ENCODE measurements around the gene ASPHD2. TPM values are rescaled to one million over a fixed set of nuclear protein-coding genes. Genes with fewer than 3 reads are reported as not detected.
A peak's percentile ranks its signal among the peaks of the same experiment; 100 is the strongest.
"Not testable (repeated sequence)": the region's sequence is repeated elsewhere in the genome, so short reads cannot be mapped to it uniquely, and the experiment has no call there.

Gene ASPHD2, protein sequence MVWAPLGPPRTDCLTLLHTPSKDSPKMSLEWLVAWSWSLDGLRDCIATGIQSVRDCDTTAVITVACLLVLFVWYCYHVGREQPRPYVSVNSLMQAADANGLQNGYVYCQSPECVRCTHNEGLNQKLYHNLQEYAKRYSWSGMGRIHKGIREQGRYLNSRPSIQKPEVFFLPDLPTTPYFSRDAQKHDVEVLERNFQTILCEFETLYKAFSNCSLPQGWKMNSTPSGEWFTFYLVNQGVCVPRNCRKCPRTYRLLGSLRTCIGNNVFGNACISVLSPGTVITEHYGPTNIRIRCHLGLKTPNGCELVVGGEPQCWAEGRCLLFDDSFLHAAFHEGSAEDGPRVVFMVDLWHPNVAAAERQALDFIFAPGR
- 2.0 and 2.4 TPM in 2 replicates for total RNA-seq (2014; rRNA removed)
- polyA plus RNA-seq (2012), result 1.4 TPM

DNA sequence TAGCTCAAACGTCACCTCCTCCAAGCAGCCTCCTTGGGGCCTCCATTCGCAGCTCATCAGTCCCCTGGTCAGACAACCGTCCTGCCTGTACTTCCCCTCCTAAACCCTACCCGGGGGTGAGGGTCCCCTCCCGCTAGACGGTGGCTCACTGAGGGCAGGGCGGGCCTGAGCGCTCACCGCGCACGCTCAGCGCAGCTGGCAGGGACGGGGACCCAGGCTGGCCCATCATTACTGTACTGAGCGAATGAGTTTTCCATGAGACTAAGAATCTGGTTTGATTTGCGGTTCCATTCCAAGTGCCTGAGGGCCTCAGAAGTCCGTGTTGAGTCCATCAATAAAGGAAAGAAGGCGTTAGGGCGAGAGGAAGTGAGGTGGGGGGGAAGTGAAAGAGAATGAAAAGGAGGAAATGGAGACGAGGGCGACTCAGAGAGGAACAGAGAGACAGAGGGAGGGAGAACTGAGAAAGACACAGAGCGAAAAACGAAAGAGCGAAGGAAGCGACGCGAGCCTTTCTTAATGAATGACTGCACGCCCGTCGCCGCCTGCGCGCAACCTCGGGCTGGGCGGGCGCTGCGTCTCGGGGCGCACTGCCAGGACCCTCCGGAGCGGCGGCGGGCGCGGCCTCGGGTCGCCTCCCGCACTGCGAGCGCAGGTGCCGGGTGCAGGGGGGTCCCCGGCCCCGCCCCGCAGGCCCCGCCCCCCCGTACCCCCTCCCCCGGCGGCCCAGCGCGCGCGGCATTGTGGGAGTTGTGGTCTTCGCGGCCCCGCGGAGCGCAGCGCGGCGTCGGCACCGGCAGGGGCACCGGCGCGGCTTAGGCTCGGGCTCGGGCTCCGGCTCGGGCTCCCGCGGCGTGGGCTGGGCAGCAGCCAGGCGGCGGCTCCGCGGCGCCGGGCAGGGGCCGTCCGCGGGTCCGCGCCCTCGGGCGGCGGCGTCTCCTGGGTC is at the start of gene ASPHD2:
ASPHD2 (plus strand) TSS at position 746 of the 943 bp plus-strand sequence. CDS start 4,356 bp downstream, outside the sequence.
- DNase-seq (ENCODE audit: low read depth), result peak; percentile 53

DNA sequence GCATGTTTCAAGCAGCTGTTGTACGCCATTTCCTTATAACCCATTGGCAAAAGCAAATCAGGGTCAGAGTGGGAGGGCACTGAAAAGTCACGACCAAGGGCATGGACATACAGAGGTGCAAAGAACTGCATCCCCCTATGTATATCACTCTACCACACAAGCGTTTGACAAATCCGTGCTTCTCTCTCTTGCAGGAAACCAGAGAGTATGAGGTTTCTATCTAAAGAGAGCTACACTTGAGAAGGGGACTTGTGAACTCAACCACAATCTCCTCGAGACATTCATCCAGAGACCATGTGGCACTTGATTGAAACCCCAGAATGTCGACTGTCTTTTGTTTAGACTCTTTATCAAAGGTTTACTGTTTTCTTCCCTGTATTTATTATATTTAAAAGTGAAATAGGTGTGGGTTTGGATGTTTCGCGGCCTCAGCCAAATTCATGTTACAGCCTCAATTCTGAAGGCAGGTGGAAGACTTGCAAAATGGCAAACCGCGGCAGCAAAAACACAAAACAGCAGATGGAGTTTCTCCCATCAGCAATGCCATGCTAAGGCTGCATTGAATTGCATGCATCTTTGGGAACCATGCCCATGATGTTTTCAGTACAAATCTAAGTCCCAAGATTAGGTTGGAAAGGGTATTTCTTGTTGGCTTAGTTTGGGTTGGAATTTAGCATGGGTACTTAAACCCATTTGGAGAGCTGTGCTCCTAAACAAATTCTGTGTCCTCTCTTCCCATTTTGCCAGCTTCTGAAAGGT is 48.8 kb upstream of the ASPHD2 start:
- DNase-seq (ENCODE audit: low read depth), result no peak

DNA sequence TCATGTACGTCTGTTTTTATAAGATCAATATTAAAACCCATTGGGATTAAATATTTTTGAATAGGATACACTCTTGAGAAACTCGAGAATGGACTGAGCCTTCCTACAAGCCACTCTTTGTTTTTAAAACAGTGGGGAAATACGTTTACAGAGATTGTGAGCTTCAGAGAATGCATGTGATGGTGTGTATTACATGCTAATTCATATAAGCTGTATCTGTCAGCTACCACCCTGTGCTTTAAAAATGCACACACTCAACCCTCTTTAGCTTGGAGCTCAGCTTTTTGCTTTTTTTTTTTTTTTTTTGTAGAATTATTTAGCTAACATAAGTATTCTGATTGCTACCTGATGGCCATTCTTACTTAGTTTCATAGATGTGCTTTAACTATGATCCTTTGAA is 46.3 kb upstream of the ASPHD2 start:
- DNase-seq (ENCODE audit: low read depth), result no peak

DNA sequence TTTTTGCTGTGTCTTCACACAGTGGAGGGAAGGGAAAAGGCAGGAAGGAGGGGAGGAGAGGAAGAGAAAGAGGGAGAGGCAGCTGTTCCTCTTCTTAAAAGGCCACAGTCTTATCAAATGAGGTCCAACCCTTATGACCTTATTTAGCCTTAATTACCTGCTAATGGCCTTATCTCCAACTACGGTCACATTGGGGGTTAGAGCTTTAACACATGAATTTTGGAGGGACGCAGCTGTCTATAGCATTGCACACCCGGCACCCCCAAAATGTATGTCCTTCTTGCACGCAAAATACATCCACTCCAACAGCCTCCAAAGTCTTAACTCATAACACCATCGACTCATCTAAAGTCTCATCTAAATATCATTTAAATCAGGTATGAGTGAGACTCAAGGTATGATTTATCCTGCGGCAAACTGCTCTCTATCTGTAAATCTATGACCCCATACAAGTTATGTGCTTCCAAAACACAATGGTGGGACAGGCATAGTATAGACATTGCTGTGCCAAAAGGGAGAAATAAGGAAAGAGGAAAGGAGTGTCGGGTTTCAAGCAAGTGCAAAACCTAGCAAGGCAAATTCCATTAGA is 45.0 kb upstream of the ASPHD2 start:
- DNase-seq (ENCODE audit: low read depth), result no peak

- peak; percentile 36 for DNase-seq (ENCODE audit: low read depth)
Observed at GRCh38 chr22:26385164-26385563, 43.9 kb upstream of the ASPHD2 start.

GRCh38 chr22:26389125-26389524 is 39.9 kb upstream of the ASPHD2 start:
- no peak for DNase-seq (ENCODE audit: low read depth)

GRCh38 chr22:26391091-26391490 is 38.0 kb upstream of the ASPHD2 start:
- no peak for DNase-seq (ENCODE audit: low read depth)

DNA sequence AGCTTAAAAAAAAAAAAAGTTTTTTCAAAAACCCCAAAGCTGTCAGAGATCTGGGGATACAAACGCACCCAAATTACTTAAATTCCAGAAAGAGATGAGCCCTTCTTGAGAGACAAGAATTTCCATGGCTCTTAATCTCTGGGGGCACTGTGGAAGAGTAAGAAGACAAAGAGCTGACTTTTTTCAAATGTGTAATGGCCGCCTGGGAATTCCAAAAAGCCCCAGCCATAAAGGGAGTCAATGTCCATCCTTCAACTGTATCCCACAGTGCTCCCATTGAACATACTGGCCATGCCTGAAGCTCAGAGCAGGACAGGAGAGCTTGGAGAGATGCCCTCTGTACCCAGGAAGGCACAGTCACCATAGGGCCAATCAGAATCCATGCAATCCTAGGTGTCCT is 37.4 kb upstream of the ASPHD2 start:
- DNase-seq (ENCODE audit: low read depth), result no peak

- no peak for DNase-seq (ENCODE audit: low read depth)
Observed at GRCh38 chr22:26393929-26394328, 35.1 kb upstream of the ASPHD2 start.

- peak; percentile 31 for DNase-seq (ENCODE audit: low read depth)
Observed at GRCh38 chr22:26394777-26395176, 34.3 kb upstream of the ASPHD2 start.

GRCh38 chr22:26395926-26396325 is 33.1 kb upstream of the ASPHD2 start:
- DNase-seq (ENCODE audit: low read depth), result no peak

DNA sequence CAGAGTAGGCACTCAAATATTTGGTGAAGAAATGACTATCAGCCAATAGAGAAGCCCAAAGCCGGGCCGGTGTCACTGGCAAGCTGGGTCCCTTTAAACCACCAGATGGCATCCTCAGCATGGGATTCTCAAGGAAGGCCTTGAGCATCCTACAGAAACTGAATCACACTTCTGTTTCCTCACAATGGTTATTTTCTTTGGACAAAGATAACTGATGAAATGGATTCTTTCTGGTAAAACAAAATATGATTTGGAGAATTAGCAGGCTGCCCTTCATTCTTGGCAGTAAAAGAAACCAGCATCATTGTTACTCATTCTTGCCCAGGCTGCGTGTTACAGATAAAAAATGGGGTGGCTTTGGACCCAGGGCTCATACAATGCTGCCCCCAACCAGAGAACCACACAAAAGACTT is 30.3 kb upstream of the ASPHD2 start:
- DNase-seq (ENCODE audit: low read depth), result peak; percentile 68

DNA sequence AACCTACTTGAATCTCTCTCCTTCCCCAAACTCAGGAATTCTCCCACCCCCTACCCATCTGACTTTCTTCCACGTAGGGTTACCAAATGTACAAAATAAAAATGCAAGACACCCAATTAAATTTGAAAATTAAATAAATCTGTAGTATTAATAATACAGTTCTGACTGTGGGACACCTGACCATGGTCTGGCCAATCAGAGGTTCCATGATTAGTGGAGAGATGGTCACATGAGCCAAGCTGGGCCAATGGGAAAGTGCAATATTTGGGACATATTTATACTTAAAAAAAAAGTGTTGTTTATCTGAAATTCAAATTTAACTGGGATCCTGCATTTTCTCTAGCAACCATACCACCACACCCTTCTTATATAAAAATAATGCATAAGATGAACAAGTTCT is 29.8 kb upstream of the ASPHD2 start:
- no peak for DNase-seq (ENCODE audit: low read depth)

DNA sequence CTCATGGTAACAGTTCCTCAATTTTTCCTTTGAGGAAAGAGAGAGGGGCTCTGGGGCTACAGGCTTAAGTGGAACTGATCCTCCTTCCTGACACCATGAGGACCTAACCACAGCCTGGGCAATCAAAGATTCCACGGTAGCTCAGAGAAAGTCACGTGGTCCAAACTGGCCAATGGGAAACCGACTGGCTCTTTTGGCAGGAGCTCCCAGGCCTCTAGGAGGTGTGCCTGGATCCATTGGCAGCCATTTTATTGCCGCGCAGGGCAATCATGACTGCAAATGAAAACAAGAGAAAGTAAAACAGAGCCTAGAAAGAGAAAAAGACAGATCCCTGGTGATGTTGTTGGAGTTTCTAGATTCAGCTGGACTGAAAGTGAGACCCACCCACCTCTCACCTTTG is 27.3 kb upstream of the ASPHD2 start:
- no peak for DNase-seq (ENCODE audit: low read depth)

GRCh38 chr22:26404851-26405421 is 24.1 kb upstream of the ASPHD2 start:
- peak; percentile 32 for DNase-seq (ENCODE audit: low read depth)

DNA sequence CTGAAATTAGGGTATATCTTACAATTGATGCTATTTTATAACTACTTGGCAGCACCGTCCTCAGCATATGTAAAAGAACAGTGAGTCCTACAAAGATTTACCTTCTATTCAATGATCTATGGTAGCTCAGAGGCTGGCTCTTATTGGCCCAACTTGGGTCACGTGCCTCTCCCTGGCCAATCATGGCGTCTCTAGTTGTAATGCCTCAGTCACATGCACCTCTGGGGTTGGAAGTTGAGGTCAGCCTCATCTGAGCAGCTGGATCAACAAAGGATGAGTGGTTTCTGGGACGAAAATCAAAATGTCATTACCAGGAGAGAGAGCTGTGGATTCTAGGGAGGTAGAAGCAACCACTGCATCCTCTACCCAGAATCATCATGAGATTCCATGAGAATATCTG is 22.9 kb upstream of the ASPHD2 start:
- DNase-seq (ENCODE audit: low read depth), result peak; percentile 99

DNA sequence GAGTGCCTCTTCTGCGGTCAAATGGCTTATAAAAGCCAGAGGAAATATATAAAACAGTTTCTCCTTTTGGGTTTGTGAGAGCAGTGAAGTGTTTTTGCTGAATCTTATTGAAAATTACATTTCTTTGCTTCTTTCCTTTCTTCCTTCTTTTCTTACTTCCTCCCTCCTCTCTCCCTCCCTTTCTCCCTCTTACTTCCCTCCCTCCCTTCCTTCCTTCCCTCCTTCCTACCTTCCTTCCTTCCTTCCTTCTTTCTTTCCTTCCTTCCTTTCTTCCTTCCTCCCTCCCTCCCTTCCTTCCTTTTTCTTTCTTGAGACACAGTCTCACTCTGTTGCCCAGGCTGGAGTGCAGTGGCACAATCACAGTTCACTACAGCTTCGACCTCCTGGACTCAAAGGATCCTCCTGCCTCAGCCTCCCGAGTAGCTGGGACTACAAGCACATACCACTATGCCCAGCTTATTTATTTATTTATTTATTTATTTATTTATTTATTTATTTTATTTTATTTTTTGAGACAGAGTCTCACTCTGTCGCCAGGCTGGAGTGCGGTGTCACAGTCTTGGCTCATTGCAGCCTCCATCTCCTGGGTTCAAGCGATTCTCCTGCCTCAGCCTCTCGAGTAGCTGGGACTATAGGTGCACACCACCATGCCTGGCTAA is 20.4 kb upstream of the ASPHD2 start:
- DNase-seq (ENCODE audit: low read depth), result not testable (repeated sequence)

- peak; percentile 66 for DNase-seq (ENCODE audit: low read depth)
Observed at GRCh38 chr22:26409719-26410335, 19.2 kb upstream of the ASPHD2 start.

DNA sequence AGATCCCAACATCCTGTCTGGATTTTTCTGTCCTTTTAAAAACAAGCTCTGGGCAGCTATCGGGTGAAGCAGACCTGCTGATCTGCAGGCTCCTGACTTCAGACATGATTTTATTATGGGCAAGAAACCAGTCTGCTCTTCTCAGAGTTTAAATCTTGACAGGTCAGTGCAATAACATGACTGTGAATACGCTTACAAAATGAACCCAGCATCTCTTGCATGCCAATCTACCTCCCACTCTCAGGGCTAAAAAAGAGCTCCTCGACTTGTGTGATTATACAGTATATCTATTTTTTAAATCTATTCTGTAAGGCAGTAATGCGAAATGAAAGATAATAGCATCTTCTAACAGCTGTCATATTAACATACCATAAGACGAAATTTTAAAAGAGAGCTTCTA is 18.7 kb upstream of the ASPHD2 start:
- no peak for DNase-seq (ENCODE audit: low read depth)

GRCh38 chr22:26414347-26414746 is 14.7 kb upstream of the ASPHD2 start:
- no peak for DNase-seq (ENCODE audit: low read depth)

Data from LHCN-M2 (cell line).